ENCODE results near the gene TMEM225B.

- TF ChIP-seq CTCF (IDR thresholded peaks at IDR 0.05; ENCODE audit: low read depth, low read length, missing input control) (peak; percentile 13), SP1 (IDR thresholded peaks at IDR 0.05) (no peak), RAD21 (IDR thresholded peaks at IDR 0.05) (peak in 1 of 2 donors; percentile 67), FOXA1 (IDR thresholded peaks at IDR 0.05) (no peak), TAF1 (conservative IDR thresholded peaks at IDR 0.05) (no peak), YY1 (IDR thresholded peaks at IDR 0.05) (no peak), EGR1 (IDR thresholded peaks at IDR 0.05; ENCODE audit: low read depth in 2 of 2) (no peak)
- TF ChIP-seq, protein P1, sequence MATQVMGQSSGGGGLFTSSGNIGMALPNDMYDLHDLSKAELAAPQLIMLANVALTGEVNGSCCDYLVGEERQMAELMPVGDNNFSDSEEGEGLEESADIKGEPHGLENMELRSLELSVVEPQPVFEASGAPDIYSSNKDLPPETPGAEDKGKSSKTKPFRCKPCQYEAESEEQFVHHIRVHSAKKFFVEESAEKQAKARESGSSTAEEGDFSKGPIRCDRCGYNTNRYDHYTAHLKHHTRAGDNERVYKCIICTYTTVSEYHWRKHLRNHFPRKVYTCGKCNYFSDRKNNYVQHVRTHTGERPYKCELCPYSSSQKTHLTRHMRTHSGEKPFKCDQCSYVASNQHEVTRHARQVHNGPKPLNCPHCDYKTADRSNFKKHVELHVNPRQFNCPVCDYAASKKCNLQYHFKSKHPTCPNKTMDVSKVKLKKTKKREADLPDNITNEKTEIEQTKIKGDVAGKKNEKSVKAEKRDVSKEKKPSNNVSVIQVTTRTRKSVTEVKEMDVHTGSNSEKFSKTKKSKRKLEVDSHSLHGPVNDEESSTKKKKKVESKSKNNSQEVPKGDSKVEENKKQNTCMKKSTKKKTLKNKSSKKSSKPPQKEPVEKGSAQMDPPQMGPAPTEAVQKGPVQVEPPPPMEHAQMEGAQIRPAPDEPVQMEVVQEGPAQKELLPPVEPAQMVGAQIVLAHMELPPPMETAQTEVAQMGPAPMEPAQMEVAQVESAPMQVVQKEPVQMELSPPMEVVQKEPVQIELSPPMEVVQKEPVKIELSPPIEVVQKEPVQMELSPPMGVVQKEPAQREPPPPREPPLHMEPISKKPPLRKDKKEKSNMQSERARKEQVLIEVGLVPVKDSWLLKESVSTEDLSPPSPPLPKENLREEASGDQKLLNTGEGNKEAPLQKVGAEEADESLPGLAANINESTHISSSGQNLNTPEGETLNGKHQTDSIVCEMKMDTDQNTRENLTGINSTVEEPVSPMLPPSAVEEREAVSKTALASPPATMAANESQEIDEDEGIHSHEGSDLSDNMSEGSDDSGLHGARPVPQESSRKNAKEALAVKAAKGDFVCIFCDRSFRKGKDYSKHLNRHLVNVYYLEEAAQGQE (IDR thresholded peaks at IDR 0.05): no peak
- TF ChIP-seq, protein P2, sequence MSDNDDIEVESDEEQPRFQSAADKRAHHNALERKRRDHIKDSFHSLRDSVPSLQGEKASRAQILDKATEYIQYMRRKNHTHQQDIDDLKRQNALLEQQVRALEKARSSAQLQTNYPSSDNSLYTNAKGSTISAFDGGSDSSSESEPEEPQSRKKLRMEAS (IDR thresholded peaks at IDR 0.05): no peak
Measured at GRCh38 chr7:99631295-99632109, 33.4 kb downstream of the TMEM225B start.
